Measurements from ENCODE around the gene POP7.

DNA sequence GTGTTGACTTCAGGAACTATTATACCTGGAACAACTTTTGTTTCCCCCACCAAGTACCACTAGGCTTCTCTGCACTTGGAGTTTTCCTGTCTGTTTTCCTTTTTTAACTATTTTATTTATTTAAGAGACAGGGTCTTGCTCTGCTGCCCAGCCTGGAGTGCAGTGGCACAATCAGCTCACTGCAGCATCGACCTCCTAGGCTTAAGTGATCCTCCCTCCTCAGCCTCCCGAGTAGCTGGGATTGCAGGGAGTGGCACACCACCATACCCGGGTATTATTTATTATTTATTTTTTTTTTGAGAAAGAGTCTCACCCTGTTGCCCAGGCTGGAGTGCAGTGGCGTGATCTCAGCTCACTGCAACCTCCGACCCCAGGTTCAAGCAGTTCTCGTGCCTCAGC lies 9.8 kb upstream of the POP7 start:
- no peak for TF ChIP-seq POLR2A (IDR thresholded peaks at IDR 0.05)
- TF ChIP-seq, protein P1, sequence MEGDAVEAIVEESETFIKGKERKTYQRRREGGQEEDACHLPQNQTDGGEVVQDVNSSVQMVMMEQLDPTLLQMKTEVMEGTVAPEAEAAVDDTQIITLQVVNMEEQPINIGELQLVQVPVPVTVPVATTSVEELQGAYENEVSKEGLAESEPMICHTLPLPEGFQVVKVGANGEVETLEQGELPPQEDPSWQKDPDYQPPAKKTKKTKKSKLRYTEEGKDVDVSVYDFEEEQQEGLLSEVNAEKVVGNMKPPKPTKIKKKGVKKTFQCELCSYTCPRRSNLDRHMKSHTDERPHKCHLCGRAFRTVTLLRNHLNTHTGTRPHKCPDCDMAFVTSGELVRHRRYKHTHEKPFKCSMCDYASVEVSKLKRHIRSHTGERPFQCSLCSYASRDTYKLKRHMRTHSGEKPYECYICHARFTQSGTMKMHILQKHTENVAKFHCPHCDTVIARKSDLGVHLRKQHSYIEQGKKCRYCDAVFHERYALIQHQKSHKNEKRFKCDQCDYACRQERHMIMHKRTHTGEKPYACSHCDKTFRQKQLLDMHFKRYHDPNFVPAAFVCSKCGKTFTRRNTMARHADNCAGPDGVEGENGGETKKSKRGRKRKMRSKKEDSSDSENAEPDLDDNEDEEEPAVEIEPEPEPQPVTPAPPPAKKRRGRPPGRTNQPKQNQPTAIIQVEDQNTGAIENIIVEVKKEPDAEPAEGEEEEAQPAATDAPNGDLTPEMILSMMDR (IDR thresholded peaks at IDR 0.05 in 8 of 11, conservative IDR thresholded peaks at IDR 0.05 in 3 of 11) = no peak
- TF ChIP-seq POLR2AphosphoS5 (IDR thresholded peaks at IDR 0.05) = no peak

All from spleen (tissue), 7 donors.